Mesenteric fat pad (tissue), 1 donor: ENCODE measurements around the gene BNIPL. TPM values are rescaled to one million over a fixed set of nuclear protein-coding genes. Genes with fewer than 3 reads are reported as not detected.

Source experiments
- DNase-seq: peaks from one replicate; pipeline ENCODE4 v3.0.0-alpha.2; 2020; ENCODE audit warnings: low spot score
- total RNA-seq: library from RNA; stranded (reverse); fragmentation: NEBNext Ultra II Directional; extraction: Animal tissue kit (Norgen Biotek cat#: 25700); gene quantifications from one replicate; pipeline ENCODE4 v1.2.1, GENCODE V29; 2021
- donor health status: DM: yes; HTN: yes; CAD: no.

Gene BNIPL
- total RNA-seq, 1 donor from 2014 or later: not detected

DNA sequence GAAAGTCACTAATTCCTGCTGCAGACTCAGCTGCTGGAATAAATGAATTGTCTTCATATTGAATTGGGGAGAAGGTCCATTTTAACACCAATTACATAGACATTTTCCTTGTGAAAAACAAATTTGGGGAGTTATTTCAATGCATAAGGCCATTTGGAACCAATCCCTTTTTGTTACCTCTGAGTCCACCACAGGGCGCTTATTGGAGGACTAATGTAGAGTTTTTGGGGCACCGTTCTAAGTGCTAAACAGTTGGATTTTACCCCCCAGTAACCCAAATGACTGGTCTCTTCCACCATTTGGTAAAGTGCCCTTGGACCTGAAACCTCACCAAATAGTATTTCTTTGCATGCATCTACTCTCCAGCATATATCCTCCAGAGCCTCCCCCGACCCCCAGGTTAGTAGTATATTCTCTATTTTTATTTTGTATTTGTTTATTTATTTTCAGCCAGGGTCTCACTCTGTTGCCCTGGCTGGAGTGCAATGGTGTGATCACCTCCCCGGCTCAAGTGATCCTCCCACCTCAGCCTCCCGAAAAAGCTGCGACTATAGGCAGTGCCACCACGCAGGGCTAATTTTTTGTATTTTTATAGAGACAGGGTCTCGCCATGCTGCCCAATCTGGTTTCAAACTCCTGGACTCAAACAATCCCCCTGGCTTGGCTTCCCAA is 26.6 kb upstream of the BNIPL start:
- DNase-seq: no peak

DNA sequence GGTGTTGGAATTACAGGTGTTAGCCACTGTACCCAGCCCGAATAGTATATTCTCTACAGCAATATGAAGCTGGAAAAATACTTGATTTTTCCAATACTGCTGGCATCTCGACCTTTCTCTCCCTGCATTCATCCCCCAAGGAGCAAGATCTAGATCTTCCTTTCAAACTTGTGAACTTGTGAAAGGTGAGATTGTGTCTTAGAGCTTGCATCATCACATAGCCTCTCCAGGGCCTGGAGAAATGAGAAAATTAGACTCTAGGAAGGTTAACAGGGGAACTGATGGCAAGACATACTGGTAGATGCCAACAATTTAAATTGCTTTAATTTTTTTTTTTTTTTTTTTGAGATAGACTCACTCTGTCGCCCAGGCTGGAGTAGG is 26.1 kb upstream of the BNIPL start:
- no peak for DNase-seq

DNA sequence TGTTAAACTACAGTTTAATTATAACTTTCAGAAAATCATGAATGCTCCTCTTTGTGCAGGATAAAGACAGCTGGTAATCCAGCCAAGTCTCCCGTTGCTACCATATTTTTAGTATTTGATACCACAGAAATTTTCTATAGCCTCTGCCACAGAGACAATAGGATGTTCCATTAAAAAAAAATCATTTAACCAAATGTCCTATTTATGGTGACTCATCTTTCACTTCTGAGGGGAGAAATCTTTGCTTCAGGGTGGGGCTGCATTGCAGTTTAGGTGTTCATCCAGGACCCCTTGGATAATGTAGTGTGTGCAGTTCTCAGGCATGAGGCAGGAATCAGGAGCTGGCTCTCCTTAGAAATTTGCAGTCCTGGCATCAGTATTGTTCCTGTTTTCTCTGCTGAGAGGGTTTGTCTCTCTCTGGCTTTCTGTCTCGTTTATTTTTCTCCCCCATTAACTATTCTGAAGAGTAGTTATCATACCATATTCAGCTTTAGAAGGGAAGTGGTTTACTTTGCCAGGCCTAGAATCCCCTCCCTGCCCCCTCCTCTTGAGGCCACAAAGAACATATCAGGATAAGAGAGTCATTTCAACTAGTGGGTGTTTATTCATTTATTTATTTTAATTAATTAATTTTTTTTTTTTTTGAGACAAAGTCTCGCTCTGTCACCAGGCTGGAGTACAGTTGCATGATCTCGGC is 25.1 kb upstream of the BNIPL start:
- no peak for DNase-seq

DNA sequence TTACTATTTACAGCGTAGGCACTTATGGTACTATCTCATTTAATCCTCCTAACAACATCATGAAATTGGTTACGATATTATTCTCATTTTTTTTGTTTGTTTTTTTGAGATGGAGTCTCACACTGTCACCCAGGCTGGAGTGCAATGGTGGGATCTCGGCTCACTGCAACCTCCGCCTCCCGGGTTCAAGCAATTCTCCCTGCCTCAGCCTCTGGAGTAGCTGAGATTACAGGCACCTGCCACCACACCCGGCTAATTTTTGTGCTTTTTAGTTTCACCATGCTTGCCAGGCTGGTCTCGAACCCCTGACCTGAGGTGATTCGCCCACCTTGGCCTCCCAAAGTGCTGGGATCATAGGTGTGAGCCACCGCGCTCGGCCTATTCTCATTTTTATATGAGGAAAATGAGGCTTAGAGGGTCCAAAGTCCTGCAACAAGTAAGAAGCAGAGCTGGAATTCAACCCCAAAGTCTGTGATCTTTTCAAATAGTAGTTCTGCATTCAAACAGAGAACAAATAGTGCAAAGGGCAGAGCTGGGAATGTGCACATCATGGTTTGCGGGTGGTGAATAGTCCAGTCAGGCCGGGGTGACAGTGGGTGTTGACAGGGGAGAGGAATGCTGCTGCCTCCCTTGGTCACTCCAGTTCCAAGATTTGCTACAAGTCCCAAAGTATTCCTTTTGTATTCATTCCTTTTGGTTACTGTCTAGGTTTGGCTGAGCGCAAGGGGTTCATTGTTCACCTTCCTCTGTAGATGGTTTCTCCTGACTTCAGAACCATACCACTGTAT is 23.5 kb upstream of the BNIPL start:
- no peak for DNase-seq

GRCh38 chr1:151013518-151013917 is 22.9 kb upstream of the BNIPL start:
- DNase-seq: no peak

- no peak for DNase-seq
These were observed 11.7 kb upstream of the BNIPL start for GRCh38 chr1:151024540-151025146.

DNA sequence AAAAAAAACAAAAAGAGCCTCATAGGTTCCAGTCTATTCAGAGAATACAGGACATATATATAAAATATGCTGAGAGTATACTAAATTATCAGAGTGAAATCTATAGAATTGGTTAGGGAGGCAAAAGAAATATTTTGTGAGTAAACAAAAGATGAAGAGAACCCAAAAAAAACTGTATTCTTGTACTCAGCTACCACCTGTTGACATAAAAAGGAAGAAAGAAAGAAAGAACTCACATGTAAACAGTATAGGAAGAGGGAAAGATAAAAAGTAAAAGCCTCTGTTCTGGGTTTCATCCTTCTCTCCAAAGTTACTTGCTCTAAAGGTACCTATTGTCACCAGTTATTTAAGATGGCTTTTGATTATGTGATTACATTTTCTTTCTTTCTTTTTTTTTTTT is 9.9 kb upstream of the BNIPL start:
- DNase-seq: no peak

DNA sequence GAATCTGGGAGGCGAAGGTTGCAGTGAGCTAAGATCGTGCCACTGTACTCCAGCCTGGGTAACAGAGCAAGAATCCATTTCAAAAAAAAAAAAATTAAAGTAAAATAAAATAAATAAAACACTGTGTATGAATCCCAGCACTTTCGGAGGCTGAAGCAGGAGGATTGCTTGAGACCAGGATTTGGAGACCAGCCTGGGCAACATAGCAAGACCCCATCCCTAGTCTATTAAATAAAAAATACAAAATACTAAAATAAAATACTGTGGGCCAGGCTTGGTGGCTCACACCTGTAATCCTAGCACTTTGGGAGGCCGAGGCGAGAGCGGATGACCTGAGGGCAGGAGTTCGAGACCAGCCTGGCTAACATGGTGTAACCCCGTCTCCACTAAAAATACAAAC is 4.2 kb upstream of the BNIPL start:
- no peak for DNase-seq

- no peak for DNase-seq
These were observed 1.2 kb upstream of the BNIPL start for GRCh38 chr1:151035167-151035566.

GRCh38 chr1:151037032-151037431 is 646 bp downstream of the BNIPL start:
- DNase-seq: no peak

DNA sequence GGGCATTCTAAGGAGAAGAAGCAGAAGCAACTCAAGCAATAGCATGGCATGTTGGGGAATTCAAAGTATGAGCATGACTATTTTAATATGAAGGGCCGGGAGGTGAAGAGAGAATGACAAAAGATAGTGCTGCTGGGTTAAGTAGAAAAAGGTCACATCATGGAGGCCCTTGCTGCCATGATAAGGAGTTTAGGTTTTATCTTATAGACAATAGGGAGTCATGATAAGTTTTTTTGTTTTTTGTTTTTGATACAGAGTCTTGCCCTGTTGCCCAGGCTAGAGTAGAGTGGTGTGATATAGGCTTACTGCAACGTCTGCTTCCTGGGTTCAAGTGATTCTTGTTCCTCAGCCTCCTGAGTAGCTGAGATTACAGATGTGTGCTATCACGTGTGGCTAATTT is 3.1 kb downstream of the BNIPL start:
- DNase-seq: no peak

DNA sequence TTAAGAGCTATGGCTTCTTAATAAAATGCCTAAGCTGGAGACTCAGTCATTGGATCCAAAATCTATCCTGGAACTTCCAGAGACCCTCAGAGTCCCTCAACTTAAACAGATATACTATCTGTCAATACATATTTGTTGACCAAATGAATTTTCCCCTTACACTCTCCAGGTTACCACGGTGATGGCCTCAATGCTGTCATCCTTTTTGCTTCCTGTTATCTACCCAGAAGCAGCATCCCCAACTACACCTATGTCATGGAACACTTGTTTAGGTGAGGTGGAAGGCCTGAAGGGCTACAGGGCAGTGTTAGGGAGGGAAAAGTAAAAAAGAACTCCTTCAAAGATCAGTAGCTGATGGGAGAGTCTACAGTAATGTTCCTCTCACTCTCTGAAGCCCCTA is 6.8 kb downstream of the BNIPL start:
- DNase-seq: no peak

DNA sequence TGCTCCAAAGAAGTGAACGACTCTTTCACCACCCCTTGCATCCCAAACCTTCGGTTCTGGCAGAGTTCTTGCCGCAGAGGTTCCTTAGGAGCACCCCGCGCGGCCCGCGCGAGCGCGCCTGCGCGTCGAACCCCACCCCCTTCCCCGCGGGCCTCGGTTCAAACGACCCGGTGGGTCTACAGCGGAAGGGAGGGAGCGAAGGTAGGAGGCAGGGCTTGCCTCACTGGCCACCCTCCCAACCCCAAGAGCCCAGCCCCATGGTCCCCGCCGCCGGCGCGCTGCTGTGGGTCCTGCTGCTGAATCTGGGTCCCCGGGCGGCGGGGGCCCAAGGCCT is 11.2 kb downstream of the BNIPL start, which contains the start of gene C1orf56:
Gene C1orf56, plus strand, starts transcription at position 161 of the 334 bp plus-strand sequence. Its CDS starts 97 bp downstream, at position 258.
- DNase-seq: no peak

- no peak for DNase-seq
These were observed 11.7 kb downstream of the BNIPL start for GRCh38 chr1:151047925-151048644.

GRCh38 chr1:151048645-151049032 is 12.3 kb downstream of the BNIPL start:
- DNase-seq: no peak

- no peak for DNase-seq
These were observed 13.1 kb downstream of the BNIPL start for GRCh38 chr1:151049458-151049857.

DNA sequence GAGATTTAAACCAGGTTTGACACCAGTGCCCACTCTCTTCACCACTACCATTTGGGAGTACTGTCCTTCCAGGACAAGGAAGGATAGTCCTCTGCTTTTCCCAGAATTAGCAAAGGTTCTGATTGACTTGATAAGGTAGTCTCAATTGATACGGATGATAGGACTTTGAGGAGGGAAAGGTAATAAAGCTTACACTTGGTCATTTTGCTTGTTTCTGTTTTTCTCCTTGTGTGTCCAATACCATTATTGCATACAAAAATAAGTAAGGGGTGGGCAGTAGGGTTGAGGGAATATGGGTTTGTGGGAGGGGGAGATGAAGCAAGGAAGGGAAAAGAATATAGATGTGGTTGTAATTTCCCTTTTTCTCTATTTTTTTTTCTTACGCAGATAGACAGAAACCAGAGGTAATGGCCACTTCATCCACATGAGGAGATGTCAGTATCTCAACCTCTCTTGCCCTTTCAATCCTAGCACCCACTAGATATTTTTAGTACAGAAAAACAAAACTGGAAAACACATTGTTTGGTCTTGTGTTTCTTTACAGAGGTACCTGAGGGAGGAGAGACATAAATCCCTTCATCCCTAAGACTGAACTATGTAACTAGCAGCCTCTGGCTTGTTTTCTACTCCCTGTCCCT is 13.8 kb downstream of the BNIPL start:
- DNase-seq: no peak

- no peak for DNase-seq
These were observed 15.1 kb downstream of the BNIPL start for GRCh38 chr1:151051356-151052009.

GRCh38 chr1:151054971-151055547 is 18.7 kb downstream of the BNIPL start:
- no peak for DNase-seq

GRCh38 chr1:151055581-151055980 is 19.2 kb downstream of the BNIPL start:
- DNase-seq: no peak
